Erythroblast (primary cell): ENCODE results near the gene EXOC3.

Experiments
- GATA1 ChIP-seq: IDR thresholded peaks from 2 replicates; pipeline ENCODE4 v1.6.1; 2011; ENCODE audit warnings: low read depth, mild to moderate bottlenecking, control low read depth, low read length, moderate library complexity
- POLR2A ChIP-seq: IDR thresholded peaks from 2 replicates; pipeline ENCODE4 v1.6.1; 2011; ENCODE audit warnings: mild to moderate bottlenecking, low read length

DNA sequence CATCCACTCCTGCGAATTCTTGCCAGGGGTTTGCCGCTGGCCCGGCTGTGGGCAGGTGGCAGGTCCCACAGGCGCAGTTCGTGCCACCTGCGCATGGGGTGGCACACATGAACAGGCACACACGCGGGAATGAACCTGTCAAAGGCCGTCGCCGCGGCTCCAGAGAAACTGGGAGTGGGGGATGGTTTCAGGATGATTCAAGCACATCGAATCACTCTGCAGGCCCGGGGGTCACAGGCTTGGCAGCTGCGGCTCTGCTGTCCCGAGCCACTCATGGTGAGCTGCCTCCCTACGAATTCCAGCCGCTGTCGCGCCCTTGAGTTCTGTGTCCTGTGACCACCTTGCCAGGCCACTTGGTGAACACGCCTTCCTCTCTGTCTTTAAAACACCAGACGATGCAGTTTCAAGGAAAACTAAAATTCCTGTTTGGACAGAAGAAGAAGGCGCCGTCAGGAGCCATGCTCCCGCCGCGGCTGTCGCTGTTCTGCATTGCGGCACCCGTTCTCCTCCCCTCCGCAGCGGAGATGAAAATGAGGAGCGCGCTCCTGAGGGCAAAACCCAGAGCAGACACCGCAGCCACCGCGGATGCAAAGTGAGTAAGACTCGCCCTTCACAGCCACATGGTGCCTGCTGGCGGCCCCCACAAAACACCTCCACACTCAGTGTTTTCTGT is 15.4 kb upstream of the EXOC3 start:
- TF ChIP-seq POLR2A (no peak), GATA1 (no peak)
